ENCODE results near the gene CTDSP1. TPM values are rescaled to one million over a fixed set of nuclear protein-coding genes. Genes with fewer than 3 reads are reported as not detected.
A peak's percentile ranks its signal among the peaks of the same experiment; 100 is the strongest.

CTDSP1 gene
- total RNA-seq, 1 experiment from 2014 or later: 25.4 TPM

GRCh38 chr2:218387369-218388194, 12.1 kb upstream of the CTDSP1 start (continued):
- TF ChIP-seq MAX (CRISPR knock-in tag; IDR thresholded peaks at IDR 0.05): peak; percentile 80
- peak; percentile 83 for TF ChIP-seq SP1 (CRISPR knock-in tag; conservative IDR thresholded peaks at IDR 0.05)
- TF ChIP-seq ZBTB43 (CRISPR knock-in tag; IDR thresholded peaks at IDR 0.05): no peak
- no peak for TF ChIP-seq JUN (CRISPR knock-in tag; IDR thresholded peaks at IDR 0.05)
- peak; percentile 84 for TF ChIP-seq TP53 (CRISPR knock-in tag; IDR thresholded peaks at IDR 0.05)
- TF ChIP-seq HMGXB4 (CRISPR knock-in tag; IDR thresholded peaks at IDR 0.05): no peak
- no peak for TF ChIP-seq GTF2I (CRISPR knock-in tag; conservative IDR thresholded peaks at IDR 0.05)
- no peak for TF ChIP-seq ZNF423 (CRISPR knock-in tag; IDR thresholded peaks at IDR 0.05)
- no peak for TF ChIP-seq JAZF1 (CRISPR knock-in tag; IDR thresholded peaks at IDR 0.05)
- TF ChIP-seq ARID4B (CRISPR knock-in tag; IDR thresholded peaks at IDR 0.05; ENCODE audit: borderline replicate concordance): no peak
- TF ChIP-seq MLX (CRISPR knock-in tag; IDR thresholded peaks at IDR 0.05): no peak
- no peak for TF ChIP-seq SOX15 (CRISPR knock-in tag; IDR thresholded peaks at IDR 0.05)

- TF ChIP-seq PREB (CRISPR knock-in tag; IDR thresholded peaks at IDR 0.05; ENCODE audit: borderline replicate concordance) (peak; percentile 28; the same call in 1 of the 2 replicates), SMAD4 (CRISPR knock-in tag; IDR thresholded peaks at IDR 0.05) (no peak), ATF2 (CRISPR knock-in tag; IDR thresholded peaks at IDR 0.05; ENCODE audit: borderline replicate concordance, low read depth) (no peak), E2F1 (CRISPR knock-in tag; IDR thresholded peaks at IDR 0.05) (no peak)
- no peak overlapping the region for H3K27ac Mint-ChIP-seq
- POLR2A ChIA-PET: no interaction called here
Observed at GRCh38 chr2:218389333-218390150, 10.1 kb upstream of the CTDSP1 start.

More at GRCh38 chr2:218389333-218390150, 10.1 kb upstream of the CTDSP1 start:
- ATAC-seq (no peak), DNase-seq (ENCODE audit: low spot score) (no peak)
- no peak overlapping the region for H3K4me3 Mint-ChIP-seq
- no peaks in the 10 kb centered on the region for H3K36me3 Mint-ChIP-seq
- H3K4me1 Mint-ChIP-seq: peaks cover 15% of the 10 kb centered on the region
- no peaks in the 10 kb centered on the region for H3K9me3 Mint-ChIP-seq
- H3K27me3 Mint-ChIP-seq (ENCODE audit: low read depth): peaks cover 35% of the 10 kb centered on the region
- CTCF ChIA-PET: no interaction called here

Measured in WTC11 (cell line).